ENCODE measurements around the gene PADI4. TPM values are rescaled to one million over a fixed set of nuclear protein-coding genes. Genes with fewer than 3 reads are reported as not detected.

Gene PADI4
- total and polyA plus RNA-seq, 3 donors from 2014 or later, result 0.16 to 0.32 TPM; not detected in 1

- WGBS, 2 donors, result 76 to 89% methylated on average over 14 to 23 of the region's 23 CpGs
These were observed 36.9 kb upstream of the PADI4 start for GRCh38 chr1:17270891-17271765.

GRCh38 chr1:17272066-17272465, 35.9 kb upstream of the PADI4 start:
- H3K9me3 ChIP-seq, result no peaks in the 10 kb centered on the region
- intact Hi-C loops (cut with DNase I; ENCODE audit: low total_unique reads), result no loop called here
- no peaks in the 10 kb centered on the region for H3K27me3 ChIP-seq
- H3K36me3 ChIP-seq (ENCODE audit: low read depth, missing control alignments), result no peaks in the 10 kb centered on the region
- no peak for DNase-seq
- TF ChIP-seq POLR2A (IDR thresholded peaks at IDR 0.05) (no peak), CTCF (IDR thresholded peaks at IDR 0.05) (no peak)
- no peaks in the 10 kb centered on the region for H3K4me1 ChIP-seq
- H3K27ac ChIP-seq, result no peak overlapping the region
- 81 to 88% methylated on average over 6 of the region's 6 CpGs for WGBS, 2 donors
- H3K4me3 ChIP-seq, result no peak overlapping the region

More at GRCh38 chr1:17270891-17271765, 36.9 kb upstream of the PADI4 start:
- H3K27ac ChIP-seq, result no peak overlapping the region
- H3K4me3 ChIP-seq, result no peak overlapping the region
- H3K27me3 ChIP-seq, result no peaks in the 10 kb centered on the region
- DNase-seq, result no peak
- no peak for TF ChIP-seq POLR2A (IDR thresholded peaks at IDR 0.05)
- TF ChIP-seq CTCF (IDR thresholded peaks at IDR 0.05), result no peak
- no peaks in the 10 kb centered on the region for H3K4me1 ChIP-seq
- intact Hi-C loops (cut with DNase I; ENCODE audit: low total_unique reads), result no loop called here
- no peaks in the 10 kb centered on the region for H3K36me3 ChIP-seq (ENCODE audit: low read depth, missing control alignments)
- no peaks in the 10 kb centered on the region for H3K9me3 ChIP-seq

GRCh38 chr1:17272646-17273045, 35.4 kb upstream of the PADI4 start:
- intact Hi-C loops (cut with DNase I; ENCODE audit: low total_unique reads), result no loop called here
- TF ChIP-seq CTCF (IDR thresholded peaks at IDR 0.05) (no peak), POLR2A (IDR thresholded peaks at IDR 0.05) (no peak)
- no peaks in the 10 kb centered on the region for H3K9me3 ChIP-seq
- DNase-seq, result no peak
- no peak overlapping the region for H3K27ac ChIP-seq
- no peaks in the 10 kb centered on the region for H3K4me1 ChIP-seq
- no peaks in the 10 kb centered on the region for H3K27me3 ChIP-seq
- H3K4me3 ChIP-seq, result no peak overlapping the region
- H3K36me3 ChIP-seq (ENCODE audit: low read depth, missing control alignments), result no peaks in the 10 kb centered on the region
- WGBS, 2 donors, result 76 to 85% methylated on average over 4 of the region's 4 CpGs

GRCh38 chr1:17273096-17273495, 34.9 kb upstream of the PADI4 start:
- Histone ChIP-seq H3K27me3 (no peaks in the 10 kb centered on the region), H3K27ac (no peak overlapping the region), H3K36me3 (ENCODE audit: low read depth, missing control alignments) (no peaks in the 10 kb centered on the region), H3K9me3 (no peaks in the 10 kb centered on the region), H3K4me3 (no peak overlapping the region), H3K4me1 (no peaks in the 10 kb centered on the region)
- no peak for TF ChIP-seq POLR2A (IDR thresholded peaks at IDR 0.05)
- TF ChIP-seq CTCF (IDR thresholded peaks at IDR 0.05), result no peak
- 89 to 94% methylated on average over 8 to 13 of the region's 13 CpGs for WGBS, 2 donors
- no peak for DNase-seq
- intact Hi-C loops (cut with DNase I; ENCODE audit: low total_unique reads), result no loop called here

Data from testis (tissue), 3 donors.